Measurements from ENCODE around the gene IWS1.

- TF ChIP-seq RAD21 (IDR thresholded peaks at IDR 0.05; ENCODE audit: low read depth) = no peak
- no peak for TF ChIP-seq CTCF (IDR thresholded peaks at IDR 0.05 in 2 of 3, conservative IDR thresholded peaks at IDR 0.05 in 1 of 3; ENCODE audit: borderline replicate concordance in 1 of 3, insufficient read depth in 1 of 3, low read depth in 2 of 3, low read length in 2 of 3)
- TF ChIP-seq SP1 (IDR thresholded peaks at IDR 0.05; ENCODE audit: low read depth) = no peak
- no peak for TF ChIP-seq ZNF274 (IDR thresholded peaks at IDR 0.05; ENCODE audit: low read depth, low read length)
- TF ChIP-seq EZH2 (IDR thresholded peaks at IDR 0.05) = no peak
- TF ChIP-seq POLR2A (IDR thresholded peaks at IDR 0.05; ENCODE audit: borderline replicate concordance, extremely low read depth, insufficient read depth, insufficient read length) = no peak
- TF ChIP-seq POLR2AphosphoS5 (IDR thresholded peaks at IDR 0.05; ENCODE audit: low read depth, low read length) = no peak
- no peak for TF ChIP-seq EGR1 (IDR thresholded peaks at IDR 0.05; ENCODE audit: low read depth)
- no peak for TF ChIP-seq SRF (IDR thresholded peaks at IDR 0.05; ENCODE audit: low read depth)
- TF ChIP-seq ELF1 (IDR thresholded peaks at IDR 0.05; ENCODE audit: borderline replicate concordance, low read depth) = no peak
- no peak for TF ChIP-seq TCF7L2 (IDR thresholded peaks at IDR 0.05; ENCODE audit: borderline replicate concordance, extremely low read depth, insufficient read depth, insufficient read length)
Measured at GRCh38 chr2:127498386-127498785, 27.9 kb downstream of the IWS1 start.

Measured in HCT116 (cell line).